Activated effector memory CD4-positive, alpha-beta T cell treated with anti-CD3 and anti-CD28 coated beads, Interleukin-2, amount 50 U/mL, for 16 hours (primary cell): Measurements from ENCODE around the gene ZNF641.
A peak's percentile ranks its signal among the peaks of the same experiment; 100 is the strongest.

Source experiments
- DNase-seq: peaks from one replicate; pipeline ENCODE4 v3.0.0-alpha.2; 2020

The ZNF641 gene

GRCh38 chr12:48350249-48351021, at the start of gene ZNF641:
ZNF641 (minus strand) TSS chr12:48350919; CDS start chr12:48348090, 2,829 bp downstream.
- peak; percentile 93 for DNase-seq

DNA sequence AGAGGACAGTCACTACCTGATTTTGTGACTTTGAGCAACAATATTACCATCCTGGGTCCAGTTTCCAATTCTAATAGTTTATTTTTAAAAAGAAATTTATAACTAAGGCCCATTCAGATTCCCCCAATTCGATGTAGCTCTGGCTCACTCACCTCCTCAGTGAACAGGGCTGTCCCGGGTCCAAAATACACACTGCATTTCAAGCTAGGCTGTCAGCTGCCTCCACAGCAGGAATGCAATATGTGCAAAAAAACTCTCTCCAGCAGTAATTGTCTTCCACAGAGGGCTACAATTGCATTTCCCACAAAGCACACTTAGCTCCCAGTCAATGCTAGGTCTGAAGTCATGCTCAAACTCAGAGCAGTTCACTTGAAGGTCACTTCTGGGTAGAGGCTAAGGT, 39.3 kb upstream of the ZNF641 start:
- DNase-seq: no peak

DNA sequence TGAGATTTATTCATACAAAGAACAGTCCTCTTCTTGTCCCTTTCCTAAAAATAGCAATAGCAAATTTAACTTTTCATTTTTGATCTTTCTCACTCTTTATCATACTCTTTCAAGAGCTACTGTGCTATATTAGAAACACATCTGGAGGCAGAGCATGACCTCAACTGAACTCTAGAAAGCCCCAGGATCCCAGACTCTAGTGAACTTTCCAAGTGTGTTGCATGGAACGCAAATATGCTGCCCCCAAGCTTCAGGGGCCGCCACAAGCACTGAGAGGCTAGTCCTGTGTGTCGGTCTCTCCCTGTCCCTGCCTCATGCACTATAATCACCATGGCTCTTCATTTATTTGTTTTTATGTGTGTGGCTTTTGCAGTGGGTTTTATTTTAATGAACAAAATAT, 38.7 kb upstream of the ZNF641 start:
- no peak for DNase-seq

DNA sequence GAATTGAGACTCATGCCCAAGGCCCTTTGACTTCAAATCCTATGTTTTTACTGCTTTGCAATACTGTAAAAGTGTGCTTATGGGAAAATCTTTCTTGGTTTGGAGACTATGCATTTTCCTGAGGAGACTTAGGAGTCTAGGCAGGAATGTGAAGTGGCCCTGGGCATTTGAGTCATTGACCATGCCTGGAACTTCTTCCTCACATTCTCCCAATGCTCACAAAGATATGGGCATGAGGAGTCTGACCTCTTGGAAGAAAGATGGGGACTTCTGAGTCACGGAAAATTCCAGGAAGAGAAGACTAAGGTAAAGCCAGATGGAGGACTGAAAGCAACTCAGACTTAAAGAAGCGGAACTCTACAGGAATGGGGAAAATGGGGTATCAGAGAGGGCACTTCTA, 38.2 kb upstream of the ZNF641 start:
- no peak for DNase-seq

DNA sequence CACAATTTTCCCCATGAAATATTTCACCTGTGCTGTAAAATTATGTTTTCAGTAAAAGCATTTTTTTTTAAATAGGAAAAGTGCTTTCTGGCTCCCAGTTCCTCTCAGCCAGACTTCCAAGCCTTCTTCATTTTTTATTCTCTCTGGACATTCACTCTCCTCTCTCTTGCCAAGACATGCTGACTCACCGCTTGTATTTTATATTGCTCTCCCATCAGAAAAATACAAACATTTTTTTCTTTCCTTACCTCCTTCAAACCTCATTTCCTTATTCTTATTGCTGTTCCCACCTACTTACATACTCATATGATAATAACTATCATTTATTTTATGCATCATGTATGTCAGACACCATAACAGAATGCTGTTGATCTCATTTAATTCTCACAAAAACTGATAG, 37.7 kb upstream of the ZNF641 start:
- DNase-seq: no peak

- DNase-seq: no peak
Measured at GRCh38 chr12:48380596-48380995, 29.9 kb upstream of the ZNF641 start.

- no peak for DNase-seq
Measured at GRCh38 chr12:48379794-48380193, 29.1 kb upstream of the ZNF641 start.

GRCh38 chr12:48377646-48378045, 26.9 kb upstream of the ZNF641 start:
- no peak for DNase-seq

- no peak for DNase-seq
Measured at GRCh38 chr12:48374164-48374563, 23.4 kb upstream of the ZNF641 start.

DNA sequence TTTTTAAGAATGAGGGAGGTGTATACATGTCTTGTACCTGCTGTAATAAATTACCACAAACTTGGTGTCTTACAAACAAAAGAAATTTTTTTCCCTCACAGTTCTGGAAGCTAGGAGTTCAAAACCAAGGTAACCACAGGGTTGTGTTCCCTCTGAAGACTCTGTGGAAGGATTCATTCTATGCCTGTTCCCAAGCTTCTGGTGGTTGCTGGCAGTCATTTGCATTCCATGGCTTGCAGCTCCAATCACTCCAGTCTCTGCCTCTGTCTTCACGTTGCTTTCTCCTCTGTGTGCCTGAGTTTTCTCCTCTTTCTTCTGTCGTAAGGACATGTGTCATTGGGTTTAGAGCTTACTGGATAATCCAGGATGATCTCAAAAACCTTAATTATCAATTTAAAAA, 15.4 kb upstream of the ZNF641 start:
- DNase-seq: no peak

DNA sequence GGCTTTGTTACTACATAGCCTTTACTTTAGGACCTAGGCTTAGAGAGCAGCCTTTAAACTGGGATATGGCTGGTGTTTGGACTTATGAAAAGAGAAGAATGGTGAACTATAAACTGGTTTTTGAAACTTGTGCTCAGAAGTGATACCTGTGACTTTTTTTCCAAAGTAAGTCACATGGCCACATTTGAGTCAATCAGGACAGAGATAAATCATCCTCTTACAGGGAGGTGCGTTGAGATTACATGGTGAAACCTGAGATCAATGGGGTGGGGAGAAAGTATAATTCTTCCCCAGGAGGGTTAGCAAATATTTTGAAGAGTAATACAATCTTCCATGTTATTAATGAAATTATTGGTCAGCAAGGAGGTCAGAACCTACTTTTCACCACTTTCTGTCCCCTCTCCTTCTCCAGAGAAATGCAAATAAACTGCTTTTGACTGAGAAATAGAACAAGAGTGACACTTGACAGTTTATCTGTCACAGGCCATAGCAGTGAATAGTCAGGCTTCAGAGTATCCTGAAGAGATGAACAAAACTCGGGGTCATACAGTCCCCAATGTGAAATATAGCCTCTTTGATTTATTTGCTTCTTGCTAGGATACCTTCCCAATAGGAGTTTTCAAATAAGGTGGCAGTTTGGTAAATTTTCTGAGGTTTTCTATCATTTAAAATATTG, 11.1 kb upstream of the ZNF641 start:
- DNase-seq: no peak

GRCh38 chr12:48358937-48359513, 8.3 kb upstream of the ZNF641 start:
- no peak for DNase-seq

DNA sequence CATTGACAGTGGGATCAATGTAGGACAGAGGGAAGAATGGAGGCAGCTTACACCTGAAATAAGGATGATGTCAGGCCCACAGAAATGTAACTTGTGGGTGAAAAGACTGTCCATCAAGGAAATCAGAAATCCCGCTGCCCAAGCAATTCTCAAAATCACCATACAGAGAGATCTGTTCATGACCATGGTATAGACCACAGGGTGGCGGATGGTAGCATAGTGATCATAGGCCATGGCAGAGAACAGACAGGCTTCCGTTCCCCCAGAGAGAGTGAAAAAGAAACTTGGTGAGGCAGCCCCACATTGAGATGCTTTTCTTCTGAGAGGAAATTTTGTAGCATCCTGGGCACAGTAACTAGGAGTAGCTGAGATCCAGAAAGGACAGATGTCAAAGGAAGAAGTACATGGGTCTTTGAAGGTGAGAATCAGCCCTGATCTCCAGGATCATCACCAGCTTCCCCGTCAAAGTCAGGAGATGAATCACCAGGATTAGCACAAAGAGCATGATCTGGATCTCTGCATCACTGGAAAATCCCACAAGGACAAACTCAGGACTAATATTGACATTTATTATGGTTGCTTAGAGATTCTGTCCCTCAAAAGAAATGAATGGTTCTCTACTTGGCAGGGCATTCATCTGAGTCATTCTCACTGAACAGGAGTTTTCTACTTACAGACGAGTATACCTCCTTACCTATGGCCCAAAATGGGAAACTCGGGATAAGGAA, 5.5 kb upstream of the ZNF641 start:
- no peak for DNase-seq

- DNase-seq: no peak
Measured at GRCh38 chr12:48352157-48352760, 1.5 kb upstream of the ZNF641 start.

- DNase-seq: no peak
Measured at GRCh38 chr12:48351022-48351708, 446 bp upstream of the ZNF641 start.

DNA sequence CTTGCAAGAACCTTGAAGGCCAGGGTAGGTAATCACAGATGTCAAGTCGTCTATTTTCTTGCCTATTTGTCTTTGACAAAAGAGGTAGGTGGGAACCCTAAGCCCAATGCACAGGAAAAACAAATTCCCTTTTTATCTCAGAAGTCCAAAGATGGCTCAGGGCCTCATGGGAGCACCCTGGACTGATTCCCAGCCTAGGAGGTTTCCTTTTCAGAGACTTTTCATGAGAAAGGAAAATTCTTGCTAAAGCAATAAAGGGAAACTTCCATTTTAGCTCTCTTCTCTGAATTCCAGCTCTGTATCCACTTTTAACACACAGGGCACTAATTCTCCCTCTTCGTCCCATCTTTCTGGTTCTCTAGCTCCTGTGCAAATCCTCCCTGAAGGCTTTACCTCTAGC, 1.2 kb downstream of the ZNF641 start:
- DNase-seq: no peak

DNA sequence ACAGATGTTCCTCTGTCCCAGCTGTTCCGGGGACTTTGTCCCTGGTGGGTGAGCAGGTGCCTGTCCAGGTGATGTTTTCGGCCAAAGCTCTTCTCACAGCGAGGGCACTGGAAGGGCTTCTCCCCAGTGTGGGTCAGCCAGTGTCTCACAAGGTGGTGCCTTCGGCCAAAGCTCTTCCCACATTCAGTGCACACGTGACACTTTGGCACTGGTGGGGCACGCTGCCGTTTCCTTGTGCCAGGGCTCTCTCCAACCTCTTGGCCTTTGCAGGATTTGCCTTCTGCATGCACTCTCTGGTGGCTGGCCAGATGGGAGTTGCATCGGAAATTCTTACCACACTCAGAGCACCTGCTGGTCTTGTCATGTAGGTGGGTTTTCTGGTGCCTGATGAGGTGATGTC, 7.7 kb downstream of the ZNF641 start:
- no peak for DNase-seq

DNA sequence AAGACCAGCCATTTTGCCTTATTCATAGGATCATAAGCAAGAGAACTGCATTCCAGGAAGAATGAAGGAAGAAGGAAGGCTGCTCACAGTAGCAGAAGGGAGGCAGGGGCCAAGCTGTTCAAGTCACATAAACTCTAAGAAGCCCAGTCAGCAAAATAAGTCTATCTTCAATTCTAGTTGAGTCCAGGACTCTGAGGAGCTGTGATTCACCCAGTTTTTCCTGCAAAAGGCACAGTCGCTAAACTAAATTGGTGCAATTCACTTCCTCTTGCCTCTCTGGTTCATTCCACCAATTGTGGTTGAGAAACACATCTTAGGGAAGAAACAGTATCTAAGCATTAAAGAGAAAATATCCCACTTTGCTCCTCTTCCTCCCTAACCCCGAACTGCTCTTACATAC, 9.8 kb downstream of the ZNF641 start:
- no peak for DNase-seq

DNA sequence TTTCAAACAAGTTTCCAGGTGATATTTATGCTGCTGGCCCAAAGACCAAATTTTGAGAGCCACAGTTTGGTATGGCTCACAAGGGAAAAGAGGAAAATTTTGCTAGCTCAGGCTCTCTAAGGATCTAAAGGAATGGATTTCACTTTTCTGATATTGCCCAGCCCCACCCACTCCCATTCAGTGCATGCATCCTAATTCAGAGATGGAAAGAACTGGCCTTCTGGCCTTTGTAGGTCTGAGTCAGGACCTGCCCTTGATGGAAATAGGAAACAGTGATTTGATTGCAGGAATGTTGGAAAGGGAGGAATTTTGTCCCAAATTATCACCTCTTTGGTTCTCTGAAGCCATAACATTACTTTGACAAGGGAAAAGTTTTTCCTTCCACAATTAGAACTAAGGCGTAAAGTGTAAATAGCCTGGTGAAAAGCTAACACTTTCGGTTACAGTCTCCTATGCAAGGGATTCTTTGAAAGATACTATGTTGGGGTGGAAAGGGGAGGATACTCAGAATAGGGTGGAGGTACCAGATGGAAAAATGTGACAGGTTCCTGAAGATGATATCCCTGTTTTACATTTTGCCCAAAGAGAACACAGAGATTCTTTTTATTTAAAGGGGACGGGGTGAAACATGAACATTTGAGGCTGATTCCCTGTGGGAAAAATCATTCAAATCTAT, 11.1 kb downstream of the ZNF641 start:
- no peak for DNase-seq

DNA sequence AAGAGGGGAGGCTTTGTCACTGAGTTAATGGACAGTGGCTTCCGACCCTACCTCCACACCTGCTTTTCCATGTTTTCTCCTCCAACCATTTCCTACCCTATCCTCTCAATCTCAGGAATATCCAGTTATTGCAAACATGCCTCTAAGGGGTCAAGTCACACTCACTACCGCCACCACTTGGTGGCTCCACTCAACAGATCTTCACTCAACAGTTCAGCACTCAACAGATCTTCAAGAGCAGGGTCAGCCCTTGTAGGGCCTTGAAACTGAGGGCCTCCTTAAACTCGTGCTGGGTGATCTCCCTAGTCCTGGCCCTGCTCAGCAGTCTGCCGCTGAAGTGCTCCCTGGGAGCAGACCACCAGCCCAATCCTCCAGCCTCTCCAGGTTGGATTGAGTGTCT, 14.2 kb downstream of the ZNF641 start:
- no peak for DNase-seq

DNA sequence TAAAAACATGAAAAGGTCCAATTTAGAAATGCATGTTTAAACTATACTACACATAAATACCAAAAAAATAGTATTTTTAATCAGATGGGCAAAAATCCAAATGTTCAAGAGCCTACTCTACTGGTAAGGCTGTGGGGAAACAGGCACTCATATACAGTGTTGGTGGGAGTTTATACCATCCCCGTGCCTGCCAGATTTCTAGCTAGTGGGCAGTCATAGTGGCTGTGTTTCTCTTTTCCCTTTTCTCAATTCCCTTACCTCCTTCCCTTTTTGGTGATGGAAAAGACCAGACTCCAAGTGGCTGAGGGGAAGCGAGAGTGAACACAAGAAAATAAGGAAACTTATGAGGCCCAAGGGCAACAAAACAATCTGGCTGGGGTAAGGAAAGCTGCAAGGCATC, 14.7 kb downstream of the ZNF641 start:
- no peak for DNase-seq

GRCh38 chr12:48334808-48335207, 15.9 kb downstream of the ZNF641 start:
- no peak for DNase-seq
